Measurements from ENCODE around the gene MIPOL1. TPM values are rescaled to one million over a fixed set of nuclear protein-coding genes. Genes with fewer than 3 reads are reported as not detected.
"Not testable (repeated sequence)": the region's sequence is repeated elsewhere in the genome, so short reads cannot be mapped to it uniquely, and the experiment has no call there.

The MIPOL1 gene
- total RNA-seq, 1 donor from 2014 or later, result 18.4 TPM

- no peaks in the 10 kb centered on the region for H3K4me1 Mint-ChIP-seq
- Histone ChIP-seq H3K36me3 (peaks cover 8% of the 10 kb centered on the region), H3K27ac (no peak overlapping the region), H3K4me1 (no peaks in the 10 kb centered on the region), H2AFZ (replicated peaks) (no peak overlapping the region), H3K9me3 (ENCODE audit: low read depth) (no peaks in the 10 kb centered on the region), H3K4me3 (no peak overlapping the region), H3K79me2 (ENCODE audit: low read depth) (no peaks in the 10 kb centered on the region), H3K4me2 (no peak overlapping the region), H3K9ac (no peak overlapping the region), H4K20me1 (ENCODE audit: low read depth) (no peaks in the 10 kb centered on the region), H3K27me3 (no peaks in the 10 kb centered on the region), H3F3A (ENCODE audit: low read depth) (no peaks in the 10 kb centered on the region)
- H3K36me3 Mint-ChIP-seq, result peaks cover 2% of the 10 kb centered on the region
- TF ChIP-seq CTCF (IDR thresholded peaks at IDR 0.05) (no peak), EZH2phosphoT487 (IDR thresholded peaks at IDR 0.05) (no peak), EZH2 (IDR thresholded peaks at IDR 0.05) (no peak)
- no peak for DNase-seq (ENCODE audit: low spot score)
- no peak overlapping the region for H3K4me3 Mint-ChIP-seq
- H3K27me3 Mint-ChIP-seq (ENCODE audit: insufficient read depth, low read depth), result peaks cover 5% of the 10 kb centered on the region
- H3K27ac Mint-ChIP-seq, result no peak overlapping the region
- H3K9me3 Mint-ChIP-seq, result peaks cover 15% of the 10 kb centered on the region
Measured at GRCh38 chr14:37551119-37551518, 353.4 kb downstream of the MIPOL1 start.

GRCh38 chr14:37553935-37554550 is 356.3 kb downstream of the MIPOL1 start:
- Histone ChIP-seq H3K4me2 (no peak overlapping the region), H3K27ac (no peak overlapping the region), H3K9me3 (ENCODE audit: low read depth) (no peaks in the 10 kb centered on the region), H3K79me2 (ENCODE audit: low read depth) (no peaks in the 10 kb centered on the region), H3K9ac (no peak overlapping the region), H3K27me3 (no peaks in the 10 kb centered on the region), H3K4me1 (no peaks in the 10 kb centered on the region), H3K36me3 (peaks cover 8% of the 10 kb centered on the region), H4K20me1 (ENCODE audit: low read depth) (no peaks in the 10 kb centered on the region), H3F3A (ENCODE audit: low read depth) (no peaks in the 10 kb centered on the region), H3K4me3 (no peak overlapping the region), H2AFZ (replicated peaks) (no peak overlapping the region)
- Mint-ChIP-seq H3K9me3 (peaks cover 23% of the 10 kb centered on the region), H3K4me1 (peaks cover 2% of the 10 kb centered on the region), H3K4me3 (no peak overlapping the region), H3K27ac (no peak overlapping the region), H3K36me3 (peaks cover 7% of the 10 kb centered on the region), H3K27me3 (ENCODE audit: insufficient read depth, low read depth) (peaks cover 5% of the 10 kb centered on the region)
- TF ChIP-seq EZH2phosphoT487 (IDR thresholded peaks at IDR 0.05) (no peak), EZH2 (IDR thresholded peaks at IDR 0.05) (no peak), CTCF (IDR thresholded peaks at IDR 0.05) (no peak)
- DNase-seq (ENCODE audit: low spot score), result no peak

GRCh38 chr14:37555596-37555995 is 357.9 kb downstream of the MIPOL1 start:
- not testable (repeated sequence) for H3K27ac Mint-ChIP-seq; H3F3A ChIP-seq (ENCODE audit: low read depth); H3K4me2 ChIP-seq; H2AFZ ChIP-seq (replicated peaks); H3K27ac ChIP-seq; H3K4me1 Mint-ChIP-seq; H3K4me3 ChIP-seq; H3K9me3 ChIP-seq (ENCODE audit: low read depth); H3K9ac ChIP-seq; DNase-seq (ENCODE audit: low spot score); H3K4me1 ChIP-seq; H3K36me3 Mint-ChIP-seq; H3K36me3 ChIP-seq; H3K27me3 Mint-ChIP-seq (ENCODE audit: insufficient read depth, low read depth); H3K79me2 ChIP-seq (ENCODE audit: low read depth); H3K27me3 ChIP-seq; H3K4me3 Mint-ChIP-seq; H4K20me1 ChIP-seq (ENCODE audit: low read depth)
- peaks cover 23% of the 10 kb centered on the region for H3K9me3 Mint-ChIP-seq

- Histone ChIP-seq H2AFZ (replicated peaks) (no peak overlapping the region), H3K4me2 (no peak overlapping the region), H3K27me3 (no peaks in the 10 kb centered on the region), H3K79me2 (ENCODE audit: low read depth) (no peaks in the 10 kb centered on the region), H3K36me3 (no peaks in the 10 kb centered on the region), H3K4me3 (no peak overlapping the region), H3K4me1 (no peaks in the 10 kb centered on the region), H3K27ac (no peak overlapping the region), H4K20me1 (ENCODE audit: low read depth) (no peaks in the 10 kb centered on the region), H3K9ac (no peak overlapping the region), H3K9me3 (ENCODE audit: low read depth) (no peaks in the 10 kb centered on the region), H3F3A (ENCODE audit: low read depth) (no peaks in the 10 kb centered on the region)
- Mint-ChIP-seq H3K27ac (no peak overlapping the region), H3K4me1 (peaks cover 4% of the 10 kb centered on the region), H3K36me3 (peaks cover 7% of the 10 kb centered on the region), H3K4me3 (no peak overlapping the region), H3K27me3 (ENCODE audit: insufficient read depth, low read depth) (peaks cover 4% of the 10 kb centered on the region), H3K9me3 (peaks cover 15% of the 10 kb centered on the region)
- DNase-seq (ENCODE audit: low spot score), result no peak
- TF ChIP-seq CTCF (IDR thresholded peaks at IDR 0.05) (no peak), EZH2phosphoT487 (IDR thresholded peaks at IDR 0.05) (no peak), EZH2 (IDR thresholded peaks at IDR 0.05) (no peak)
Measured at GRCh38 chr14:37558740-37559139, 361.0 kb downstream of the MIPOL1 start.
